Nephron progenitor cell (in vitro differentiated cells): Measurements from ENCODE around the gene TSHZ2.

Experiments
- DNase-seq: peaks from one replicate; pipeline ENCODE4 v3.0.0; 2021
- H3K27ac Mint-ChIP-seq: 2 replicates; pipeline ENCODE4 v1.8.0; 2021; ENCODE audit warnings: mild to moderate bottlenecking, moderate library complexity, mixed read lengths
- H3K27me3 Mint-ChIP-seq: 2 replicates; pipeline ENCODE4 v1.8.0; 2021; ENCODE audit warnings: mild to moderate bottlenecking, low read depth, mixed read lengths; ENCODE audit not compliant: poor library complexity
- H3K36me3 Mint-ChIP-seq: 2 replicates; pipeline ENCODE4 v1.8.0; 2021; ENCODE audit warnings: low read depth, mixed read lengths
- H3K4me1 Mint-ChIP-seq: 2 replicates; pipeline ENCODE4 v1.8.0; 2021; ENCODE audit warnings: mixed read lengths
- H3K4me3 Mint-ChIP-seq: 2 replicates; pipeline ENCODE4 v1.8.0; 2021; ENCODE audit warnings: mild to moderate bottlenecking, moderate library complexity, mixed read lengths
- H3K9me3 Mint-ChIP-seq: 2 replicates; pipeline ENCODE4 v1.8.0; 2021; ENCODE audit warnings: mild to moderate bottlenecking, moderate library complexity, mixed read lengths
- CTCF ChIP-seq: fragments of 200-600 bp; sonication (generic); IDR thresholded peaks from 2 replicates; pipeline ENCODE4 v1.5.0; 2021; ENCODE audit warnings: antibody characterized with exemption

The TSHZ2 gene

GRCh38 chr20:53335555-53335954 lies 363.4 kb downstream of the TSHZ2 start:
- H3K4me1 Mint-ChIP-seq: peaks cover 31% of the 10 kb centered on the region
- no peak overlapping the region for H3K4me3 Mint-ChIP-seq
- no peak for DNase-seq
- no peak for TF ChIP-seq CTCF
- no peak overlapping the region for H3K27ac Mint-ChIP-seq
- H3K9me3 Mint-ChIP-seq: no peaks in the 10 kb centered on the region
- peaks cover 31% of the 10 kb centered on the region for H3K36me3 Mint-ChIP-seq
- H3K27me3 Mint-ChIP-seq: peaks cover 3% of the 10 kb centered on the region

GRCh38 chr20:53336892-53337291 lies 364.7 kb downstream of the TSHZ2 start:
- TF ChIP-seq CTCF: no peak
- Mint-ChIP-seq H3K27me3 (peaks cover 3% of the 10 kb centered on the region), H3K4me3 (no peak overlapping the region), H3K27ac (no peak overlapping the region), H3K36me3 (peaks cover 20% of the 10 kb centered on the region), H3K9me3 (no peaks in the 10 kb centered on the region), H3K4me1 (peaks cover 20% of the 10 kb centered on the region)
- DNase-seq: no peak

GRCh38 chr20:53337390-53338101 lies 365.4 kb downstream of the TSHZ2 start:
- H3K4me1 Mint-ChIP-seq: peaks cover 14% of the 10 kb centered on the region
- H3K9me3 Mint-ChIP-seq: no peaks in the 10 kb centered on the region
- TF ChIP-seq CTCF: no peak
- no peak overlapping the region for H3K4me3 Mint-ChIP-seq
- no peak for DNase-seq
- H3K36me3 Mint-ChIP-seq: peaks cover 21% of the 10 kb centered on the region
- H3K27ac Mint-ChIP-seq: no peak overlapping the region
- H3K27me3 Mint-ChIP-seq: peaks cover 3% of the 10 kb centered on the region

- no peaks in the 10 kb centered on the region for H3K9me3 Mint-ChIP-seq
- H3K4me1 Mint-ChIP-seq: peaks cover 7% of the 10 kb centered on the region
- TF ChIP-seq CTCF: no peak
Measured at GRCh38 chr20:53338716-53339115, 366.6 kb downstream of the TSHZ2 start.

GRCh38 chr20:53342429-53342828 lies 370.3 kb downstream of the TSHZ2 start:
- Mint-ChIP-seq H3K27ac (no peak overlapping the region), H3K9me3 (no peaks in the 10 kb centered on the region), H3K4me1 (peaks cover 7% of the 10 kb centered on the region), H3K4me3 (no peak overlapping the region), H3K27me3 (no peaks in the 10 kb centered on the region), H3K36me3 (peaks cover 19% of the 10 kb centered on the region)
- no peak for DNase-seq
- TF ChIP-seq CTCF: no peak

More at GRCh38 chr20:53338716-53339115, 366.6 kb downstream of the TSHZ2 start:
- Mint-ChIP-seq H3K36me3 (peaks cover 15% of the 10 kb centered on the region), H3K27me3 (peaks cover 3% of the 10 kb centered on the region), H3K27ac (no peak overlapping the region), H3K4me3 (no peak overlapping the region)
- DNase-seq: no peak

- H3K36me3 Mint-ChIP-seq: peaks cover 29% of the 10 kb centered on the region
- no peak for TF ChIP-seq CTCF
- no peak for DNase-seq
- H3K4me3 Mint-ChIP-seq: no peak overlapping the region
- H3K27ac Mint-ChIP-seq: no peak overlapping the region
- peaks cover 7% of the 10 kb centered on the region for H3K4me1 Mint-ChIP-seq
- H3K9me3 Mint-ChIP-seq: no peaks in the 10 kb centered on the region
- no peaks in the 10 kb centered on the region for H3K27me3 Mint-ChIP-seq
Measured at GRCh38 chr20:53343448-53343847, 371.3 kb downstream of the TSHZ2 start.
